HTR-8/SVneo (cell line): ENCODE measurements around the gene CCDC124.
"Not testable (repeated sequence)": the region's sequence is repeated elsewhere in the genome, so short reads cannot be mapped to it uniquely, and the experiment has no call there.

Source experiments
- DNase-seq: peaks from one replicate; pipeline ENCODE4 v3.0.0; 2011; ENCODE audit warnings: low spot score, mixed read lengths; ENCODE audit not compliant: insufficient read length
- FAIRE-seq: peaks from 2 replicates; lab custom pipeline; 2011; peaks lifted over from hg19 to GRCh38; lab: Jason Lieb, UNC

The CCDC124 gene, protein sequence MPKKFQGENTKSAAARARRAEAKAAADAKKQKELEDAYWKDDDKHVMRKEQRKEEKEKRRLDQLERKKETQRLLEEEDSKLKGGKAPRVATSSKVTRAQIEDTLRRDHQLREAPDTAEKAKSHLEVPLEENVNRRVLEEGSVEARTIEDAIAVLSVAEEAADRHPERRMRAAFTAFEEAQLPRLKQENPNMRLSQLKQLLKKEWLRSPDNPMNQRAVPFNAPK

GRCh38 chr19:17932485-17933338 lies at the start of gene CCDC124:
CCDC124 (plus strand) TSS chr19:17933015; CDS start chr19:17936421, 3,406 bp downstream.
- DNase-seq (peak; percentile 96), FAIRE-seq (peak; percentile 75)

DNA sequence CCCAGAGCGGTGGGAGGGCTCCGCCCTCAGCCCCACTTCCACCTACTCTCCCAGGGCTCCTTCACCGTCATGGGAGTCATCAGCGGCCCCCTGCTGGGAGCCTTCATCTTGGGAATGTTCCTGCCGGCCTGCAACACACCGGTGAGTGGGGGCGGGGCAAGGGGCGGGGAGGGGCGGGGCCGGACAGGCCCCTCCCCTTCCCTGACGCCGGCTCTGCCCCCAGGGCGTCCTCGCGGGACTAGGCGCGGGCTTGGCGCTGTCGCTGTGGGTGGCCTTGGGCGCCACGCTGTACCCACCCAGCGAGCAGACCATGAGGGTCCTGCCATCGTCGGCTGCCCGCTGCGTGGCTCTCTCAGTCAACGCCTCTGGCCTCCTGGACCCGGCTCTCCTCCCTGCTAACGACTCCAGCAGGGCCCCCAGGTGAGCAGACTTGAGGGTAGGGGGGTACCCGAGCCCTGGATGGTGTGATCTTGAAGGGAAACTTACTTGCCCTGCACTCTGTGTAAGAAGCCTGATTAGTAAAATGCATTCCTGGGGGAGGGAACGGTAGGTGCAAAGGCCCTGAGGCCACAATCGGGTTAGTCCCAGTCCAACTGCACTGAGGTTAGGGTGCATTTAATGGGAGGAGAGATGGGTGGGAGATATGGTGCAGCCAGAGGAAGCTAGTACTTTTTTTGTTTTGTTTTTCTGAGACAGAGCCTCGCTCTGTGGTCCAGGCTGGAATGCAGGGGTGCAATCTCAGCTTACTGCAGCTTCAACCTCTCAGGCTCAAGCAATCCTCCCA lies 49.0 kb upstream of the CCDC124 start:
- no peak for DNase-seq
- no peak for FAIRE-seq

GRCh38 chr19:17886515-17886914 lies 46.3 kb upstream of the CCDC124 start:
- FAIRE-seq: no peak

GRCh38 chr19:17887221-17887620 lies 45.6 kb upstream of the CCDC124 start:
- not testable (repeated sequence) for DNase-seq, FAIRE-seq

More at GRCh38 chr19:17886515-17886914, 46.3 kb upstream of the CCDC124 start:
- DNase-seq: no peak

GRCh38 chr19:17888260-17888659 lies 44.6 kb upstream of the CCDC124 start:
- FAIRE-seq: no peak
- no peak for DNase-seq

DNA sequence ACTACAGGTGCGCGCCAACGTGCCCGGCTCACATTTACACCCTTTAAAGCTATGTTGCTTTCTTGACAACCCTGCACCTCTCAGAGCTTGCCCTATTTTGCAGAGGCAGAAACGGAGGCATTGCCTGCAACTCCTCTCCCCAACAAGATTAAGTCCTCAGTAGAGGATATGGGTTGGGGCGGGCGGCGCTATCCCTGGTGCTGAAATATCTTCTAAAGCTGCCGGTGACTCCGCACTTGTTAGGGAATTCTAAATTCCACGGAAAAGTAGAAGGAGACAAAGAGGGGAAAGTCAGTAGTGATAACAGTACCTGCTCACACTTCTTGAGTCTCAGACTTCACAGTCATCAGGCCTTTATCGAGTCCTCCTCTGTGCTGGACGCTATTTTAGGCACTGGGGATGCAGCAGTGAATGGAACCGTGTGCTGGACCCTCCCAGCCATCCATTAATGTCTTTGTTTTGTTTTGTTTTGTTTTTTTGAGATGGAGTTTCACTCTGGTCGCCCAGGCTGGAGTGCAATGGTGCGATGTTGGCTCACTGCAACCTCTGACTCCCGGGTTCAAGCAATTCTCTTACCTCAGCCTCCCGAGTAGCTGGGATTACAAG lies 43.1 kb upstream of the CCDC124 start:
- DNase-seq: peak; percentile 75
- no peak for FAIRE-seq

DNA sequence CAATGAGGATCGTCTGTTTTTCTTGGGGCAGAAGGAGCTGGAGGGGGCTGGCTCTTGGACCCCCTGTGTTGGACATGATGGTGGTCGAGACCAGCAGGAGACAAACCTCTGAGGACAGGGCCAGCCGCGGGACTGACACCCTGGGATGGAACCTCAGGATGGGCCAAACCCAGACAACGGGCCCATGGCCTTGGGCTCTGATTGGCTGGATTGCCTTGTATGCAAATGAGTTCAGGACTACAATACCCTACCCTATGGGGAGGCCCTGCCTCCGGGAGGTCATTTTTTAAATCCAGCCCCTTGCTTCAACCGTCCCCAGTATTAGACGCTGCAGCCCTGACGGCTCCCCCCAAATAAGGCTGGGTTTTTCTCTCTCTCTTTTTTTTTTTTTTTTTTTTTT lies 39.0 kb upstream of the CCDC124 start:
- FAIRE-seq (no peak), DNase-seq (no peak)

DNA sequence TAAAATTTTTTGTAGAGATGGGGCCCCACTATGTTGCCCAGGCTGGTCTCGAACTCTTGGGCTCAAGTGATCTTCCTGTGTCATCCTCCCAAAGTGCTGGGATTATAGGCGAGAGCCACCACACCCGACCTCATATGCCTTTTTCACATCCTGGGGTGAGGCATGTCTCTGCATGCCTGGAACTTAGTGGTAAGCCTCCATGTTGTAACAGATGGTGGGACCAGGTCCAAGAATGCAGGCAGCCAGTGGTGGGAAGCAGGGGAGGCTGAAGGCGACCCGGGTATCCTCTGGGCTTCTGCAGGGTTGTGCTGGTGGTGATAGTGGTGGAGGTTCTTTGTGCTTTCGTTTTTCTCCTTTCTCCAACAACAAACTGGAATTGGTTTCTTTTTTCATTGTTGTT lies 30.1 kb upstream of the CCDC124 start:
- peak; percentile 36 for FAIRE-seq
- DNase-seq: peak; percentile 67

- DNase-seq: no peak
- no peak for FAIRE-seq
These were observed 24.6 kb upstream of the CCDC124 start for GRCh38 chr19:17908244-17908643.

DNA sequence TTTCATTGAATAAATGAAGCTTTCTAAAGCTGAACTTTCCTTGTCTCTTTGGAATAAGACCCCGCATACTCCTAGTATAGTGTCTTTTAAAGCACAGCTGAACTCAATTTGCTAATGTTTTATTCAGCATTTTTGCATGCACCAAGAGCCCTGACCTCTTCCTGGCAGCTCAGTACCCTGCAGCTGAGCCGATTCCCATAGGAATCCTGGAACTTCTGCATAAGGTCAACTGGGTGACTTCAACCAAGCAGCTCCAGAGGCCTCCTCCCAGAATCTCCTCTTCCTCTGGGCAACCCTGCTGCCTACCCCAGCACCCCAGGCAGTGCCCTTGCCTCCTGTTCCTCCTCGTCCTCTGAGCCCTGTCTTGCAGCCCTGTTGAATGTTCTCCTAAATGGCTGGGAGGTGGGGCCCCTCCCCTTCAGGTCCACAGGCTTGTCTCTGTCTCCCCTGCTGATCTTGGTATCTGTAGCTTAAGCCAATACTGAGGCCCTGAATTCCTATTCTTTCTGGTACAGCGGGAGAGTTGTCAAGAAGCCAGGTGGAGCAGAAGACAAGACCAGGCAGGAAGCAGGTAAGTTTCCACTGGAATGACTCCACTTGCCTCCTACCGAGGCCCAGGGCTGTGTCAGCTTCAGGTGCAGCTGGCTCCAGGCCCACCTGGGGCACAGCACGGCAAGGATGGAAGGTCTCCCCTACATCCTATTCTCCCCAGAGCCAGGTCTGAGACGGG lies 23.6 kb upstream of the CCDC124 start:
- no peak for DNase-seq
- no peak for FAIRE-seq

GRCh38 chr19:17910791-17911360 lies 21.9 kb upstream of the CCDC124 start:
- no peak for DNase-seq
- no peak for FAIRE-seq

GRCh38 chr19:17915940-17916593 lies 16.7 kb upstream of the CCDC124 start:
- FAIRE-seq (no peak), DNase-seq (no peak)

DNA sequence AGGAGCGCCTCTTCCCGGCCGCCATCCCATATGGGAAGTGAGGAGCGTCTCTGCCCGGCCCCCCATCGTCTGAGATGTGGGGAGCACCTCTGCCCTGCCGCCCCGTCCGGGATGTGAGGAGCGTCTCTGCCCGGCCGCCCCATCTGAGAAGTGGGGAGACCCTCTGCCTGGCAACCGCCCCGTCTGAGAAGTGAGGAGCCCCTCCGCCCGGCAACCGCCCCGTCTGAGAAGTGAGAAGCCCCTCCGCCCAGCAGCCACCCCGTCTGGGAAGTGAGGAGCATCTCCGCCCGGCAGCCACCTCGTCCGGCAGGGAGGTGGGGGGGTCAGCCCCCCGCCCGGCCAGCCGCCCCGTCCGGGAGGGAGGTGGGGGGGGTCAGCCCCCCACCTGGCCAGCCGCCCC lies 14.7 kb upstream of the CCDC124 start:
- DNase-seq, FAIRE-seq: not testable (repeated sequence)

GRCh38 chr19:17919122-17919521 lies 13.7 kb upstream of the CCDC124 start:
- not testable (repeated sequence) for DNase-seq, FAIRE-seq

GRCh38 chr19:17920527-17920926 lies 12.3 kb upstream of the CCDC124 start:
- no peak for FAIRE-seq

GRCh38 chr19:17922138-17922537 lies 10.7 kb upstream of the CCDC124 start:
- no peak for FAIRE-seq

More at GRCh38 chr19:17920527-17920926, 12.3 kb upstream of the CCDC124 start:
- DNase-seq: no peak

DNA sequence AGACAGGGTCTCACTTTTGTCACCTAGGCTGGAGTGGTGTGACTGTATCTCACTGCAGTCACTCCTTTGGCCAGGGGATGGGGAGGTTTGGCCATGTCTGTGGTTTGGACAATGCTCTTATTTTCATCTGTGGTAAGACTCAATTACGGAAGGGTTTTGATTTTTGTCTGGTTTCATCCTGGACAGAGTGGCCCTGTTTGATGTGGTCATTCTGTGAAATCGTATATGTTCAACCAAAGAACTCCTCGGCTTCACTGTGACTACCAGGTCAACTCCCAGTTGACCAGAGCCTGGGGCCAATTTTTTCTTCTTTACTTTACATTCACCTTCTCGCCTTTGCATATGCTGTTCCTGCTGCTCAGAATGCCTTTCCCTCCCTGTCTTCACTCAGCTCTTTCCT lies 6.8 kb upstream of the CCDC124 start:
- no peak for FAIRE-seq

More at GRCh38 chr19:17922138-17922537, 10.7 kb upstream of the CCDC124 start:
- DNase-seq: no peak

DNA sequence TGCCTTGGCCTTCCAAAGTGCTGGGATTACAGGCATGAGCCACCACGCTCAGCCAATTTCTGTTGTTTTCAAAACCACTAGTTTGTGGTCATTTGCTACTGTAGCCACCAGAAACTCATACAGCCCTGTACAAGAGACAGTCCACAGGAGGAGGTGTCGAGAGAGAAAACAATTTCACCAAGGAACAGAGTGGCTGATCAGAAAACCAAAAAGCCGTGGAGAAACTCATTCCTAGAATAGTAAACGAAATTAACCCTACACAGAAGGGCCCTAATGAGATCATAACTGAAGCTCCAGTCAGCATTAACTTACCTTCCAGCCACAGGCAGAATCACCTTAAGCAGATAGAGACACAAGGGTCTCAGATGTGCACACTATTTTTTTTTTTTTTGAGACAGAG lies 3.8 kb upstream of the CCDC124 start:
- DNase-seq (no peak), FAIRE-seq (no peak)

More for the DNA sequence above, 6.8 kb upstream of the CCDC124 start:
- no peak for DNase-seq
